Measurements from ENCODE around the gene LHPP.

Gene LHPP

GRCh38 chr10:124497196-124497881 is 35.7 kb downstream of the LHPP start:
- no peak for DNase-seq (ENCODE audit: low read depth)

GRCh38 chr10:124498056-124498455 is 36.4 kb downstream of the LHPP start:
- DNase-seq (ENCODE audit: low read depth), result no peak

- no peak for DNase-seq (ENCODE audit: low read depth)
Observed at GRCh38 chr10:124500757-124501156, 39.1 kb downstream of the LHPP start.

- DNase-seq (ENCODE audit: low read depth), result no peak
Observed at GRCh38 chr10:124504711-124505110, 43.1 kb downstream of the LHPP start.

GRCh38 chr10:124505279-124505678 is 43.7 kb downstream of the LHPP start:
- DNase-seq (ENCODE audit: low read depth), result no peak

- no peak for DNase-seq (ENCODE audit: low read depth)
Observed at GRCh38 chr10:124508070-124508667, 46.5 kb downstream of the LHPP start.

GRCh38 chr10:124508907-124509454 is 47.4 kb downstream of the LHPP start:
- DNase-seq (ENCODE audit: low read depth), result no peak

DNA sequence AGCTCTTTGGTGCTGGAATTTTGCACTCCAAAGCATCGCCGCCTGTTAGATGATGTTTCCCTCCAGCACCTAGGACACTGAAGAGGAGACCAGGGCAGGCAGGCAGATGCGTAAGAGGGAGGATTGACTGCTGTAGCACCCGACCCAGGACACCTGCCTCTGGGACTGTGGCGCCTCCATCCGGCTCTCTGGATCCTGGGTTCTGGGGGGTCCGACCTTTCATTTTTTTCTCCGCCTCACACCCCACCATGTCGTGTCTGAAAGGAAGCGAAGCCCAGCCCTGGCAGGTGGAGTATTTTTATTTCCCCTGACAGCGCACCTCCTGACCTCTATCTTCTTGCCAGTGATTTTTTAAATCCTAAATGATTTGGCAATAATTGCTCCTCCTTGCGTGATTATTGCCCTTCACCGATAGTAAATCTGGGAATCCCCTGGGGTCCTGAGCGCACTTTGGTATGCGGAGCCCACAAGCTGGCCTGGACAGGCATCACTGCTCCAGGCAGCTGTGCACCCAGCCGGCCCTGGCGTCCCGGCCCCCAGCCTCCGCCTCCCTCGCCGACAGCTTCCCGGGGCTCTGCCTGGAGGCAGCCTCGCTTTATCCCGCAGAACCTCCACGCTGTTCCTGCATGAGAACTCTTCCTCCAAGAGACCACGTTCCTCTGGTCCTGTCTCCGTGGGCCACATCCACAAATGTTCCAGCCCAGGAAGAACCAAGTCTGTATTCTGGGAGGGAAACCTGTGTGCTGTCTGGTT is 48.4 kb downstream of the LHPP start:
- DNase-seq (ENCODE audit: low read depth), result no peak

DNA sequence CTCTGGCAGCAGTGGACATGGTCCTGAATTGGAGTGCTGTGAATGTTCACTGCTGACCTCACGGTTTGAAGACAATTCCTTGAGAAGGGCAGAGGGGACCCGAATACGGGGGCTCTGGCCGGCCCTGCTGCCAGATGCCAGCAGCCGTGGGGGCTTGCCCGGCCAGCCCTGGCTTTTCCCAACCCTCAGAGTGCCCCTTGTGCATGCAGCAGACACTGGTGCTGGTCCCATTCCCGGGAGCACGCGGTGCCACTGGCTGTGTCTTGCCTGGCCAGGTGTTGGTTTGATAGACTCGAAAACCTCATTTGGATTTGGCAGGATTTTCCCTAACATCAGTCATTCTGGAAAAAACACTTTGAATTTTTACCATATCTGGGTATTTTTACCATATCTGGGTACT is 49.1 kb downstream of the LHPP start:
- DNase-seq (ENCODE audit: low read depth), result no peak

DNA sequence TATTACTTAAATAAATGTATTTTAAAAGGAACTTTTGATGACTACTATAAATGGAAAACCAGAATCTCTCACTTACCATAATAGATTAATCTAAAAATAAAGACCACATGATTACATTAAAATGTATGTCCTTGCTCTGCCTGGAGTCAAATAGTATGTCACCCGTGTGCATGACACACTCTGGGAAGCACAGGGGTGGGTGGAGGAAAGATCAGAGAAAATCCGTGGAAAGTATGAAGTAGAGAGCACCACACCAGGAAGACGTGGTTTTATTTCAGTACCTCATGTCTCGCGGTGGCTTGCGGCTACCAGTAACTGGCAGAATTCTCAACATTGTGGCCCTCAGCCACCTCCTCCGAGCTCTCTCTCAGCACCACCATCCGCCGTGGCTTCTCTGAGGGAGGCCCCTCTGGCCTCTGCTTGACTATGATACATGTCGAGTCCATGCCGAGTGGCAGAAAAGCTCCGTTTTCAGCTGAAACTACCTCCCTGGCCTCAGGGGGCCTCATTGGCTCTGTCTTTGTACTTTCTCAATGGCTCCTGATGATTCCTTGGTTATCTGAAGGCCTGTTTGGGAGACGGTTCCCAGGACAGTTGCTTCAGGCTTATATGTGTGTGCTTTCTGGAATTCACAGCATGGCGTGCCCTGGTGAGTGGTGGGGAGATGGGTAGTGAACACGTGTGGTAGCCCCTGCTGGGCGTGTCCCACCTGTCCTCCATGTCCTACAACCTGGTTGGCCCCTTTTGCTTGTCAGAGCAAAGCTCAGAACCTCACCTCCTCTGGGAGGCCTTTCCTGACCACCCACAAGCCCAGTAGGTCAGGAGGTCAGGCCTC is 49.8 kb downstream of the LHPP start:
- DNase-seq (ENCODE audit: low read depth), result no peak

DNA sequence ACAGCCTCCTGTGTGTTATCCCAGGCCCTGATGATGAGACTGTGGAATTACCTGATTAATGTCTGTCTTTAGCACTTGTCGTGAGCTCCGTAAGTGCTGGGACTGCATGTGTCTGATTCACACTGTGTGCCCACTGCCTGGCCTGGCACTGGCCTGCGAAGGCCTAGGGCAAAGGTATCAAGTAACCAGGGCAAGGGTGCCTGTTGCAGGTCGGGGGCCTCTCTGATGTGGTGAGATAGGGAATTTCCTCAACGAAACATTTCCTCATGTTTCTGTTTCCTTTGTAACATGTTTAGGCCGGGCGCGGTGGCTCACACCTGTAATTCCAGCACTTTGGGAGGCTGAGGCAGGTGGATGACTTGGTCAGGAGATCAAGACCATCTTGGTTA is 50.4 kb downstream of the LHPP start:
- no peak for DNase-seq (ENCODE audit: low read depth)

- DNase-seq (ENCODE audit: low read depth), result no peak
Observed at GRCh38 chr10:124512600-124512999, 51.0 kb downstream of the LHPP start.

DNA sequence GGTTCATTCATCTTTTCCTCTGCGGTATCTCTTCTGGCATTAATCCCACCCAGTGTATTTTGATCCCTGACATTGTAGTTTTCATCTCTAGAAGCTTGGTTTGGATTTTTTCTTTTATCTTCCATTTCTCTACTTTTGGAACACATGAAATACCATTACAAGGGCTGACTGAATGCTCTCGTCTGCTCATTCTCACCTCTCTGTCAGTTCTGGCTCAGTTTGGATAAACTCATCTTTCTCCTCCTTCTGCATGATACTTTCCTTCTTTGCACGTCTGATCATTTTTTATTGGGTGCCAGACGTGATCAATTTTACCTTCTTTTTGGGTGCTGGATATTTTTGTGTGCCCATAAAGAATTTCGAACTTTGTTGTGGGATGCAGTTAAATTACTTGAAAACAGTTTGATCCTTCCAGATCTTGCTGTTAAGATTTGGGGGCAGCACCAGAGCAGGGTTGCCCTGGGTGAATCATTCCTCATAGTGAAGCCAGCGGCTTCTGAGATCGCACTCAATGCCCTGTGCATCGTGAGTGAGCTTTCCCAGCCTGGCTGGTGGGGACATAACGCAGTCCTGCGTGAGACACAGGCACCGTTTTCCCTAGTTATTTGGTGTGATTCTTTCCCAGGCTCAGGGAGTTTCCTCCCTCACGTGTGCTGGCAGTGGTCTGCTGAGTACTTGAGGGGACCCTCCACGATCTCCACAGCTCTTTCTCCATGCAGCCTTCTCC is 53.8 kb downstream of the LHPP start:
- no peak for DNase-seq (ENCODE audit: low read depth)

- no peak for DNase-seq (ENCODE audit: low read depth)
Observed at GRCh38 chr10:124516181-124516580, 54.6 kb downstream of the LHPP start.

GRCh38 chr10:124516746-124517397 is 55.2 kb downstream of the LHPP start:
- no peak for DNase-seq (ENCODE audit: low read depth)

DNA sequence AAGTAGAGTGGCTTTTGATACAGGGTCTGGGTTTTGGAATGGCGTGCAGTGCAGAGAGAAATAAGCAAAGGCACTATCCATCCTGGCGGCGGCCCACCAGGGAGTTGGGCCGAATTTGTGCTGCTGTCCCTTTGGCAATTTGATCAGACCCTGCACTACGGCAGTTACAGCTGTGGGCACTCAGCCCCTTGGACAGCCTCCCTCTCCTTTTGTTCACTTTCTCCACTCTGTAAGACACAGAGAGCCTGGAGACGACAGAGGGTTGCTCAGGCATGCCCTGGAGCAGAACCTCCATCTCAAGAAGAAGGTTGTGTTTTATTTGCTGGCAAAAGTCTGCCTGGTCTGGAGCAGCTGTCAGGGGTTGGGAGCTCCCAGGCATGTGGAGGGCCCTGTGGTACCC is 55.8 kb downstream of the LHPP start:
- DNase-seq (ENCODE audit: low read depth), result no peak

DNA sequence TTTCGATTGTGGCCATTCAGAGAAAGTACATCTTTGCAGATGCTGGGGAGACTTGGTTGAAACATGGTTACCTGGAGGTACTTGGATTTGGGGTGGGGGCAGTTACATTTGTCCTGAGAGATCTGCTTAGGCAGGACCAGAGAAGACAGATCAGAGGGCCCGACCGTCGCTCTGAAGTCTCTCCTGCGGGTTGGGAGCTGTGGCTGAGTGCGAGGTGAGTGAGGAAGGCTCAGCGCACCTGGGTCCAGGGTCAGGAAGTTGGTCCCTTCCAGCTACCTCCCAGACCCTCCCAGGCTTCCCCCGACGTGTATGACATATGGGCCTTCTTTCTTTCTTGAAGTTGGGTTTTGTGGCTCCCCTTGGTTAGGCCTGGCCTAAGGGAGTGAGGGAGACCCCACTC is 56.3 kb downstream of the LHPP start:
- DNase-seq (ENCODE audit: low read depth), result no peak

DNA sequence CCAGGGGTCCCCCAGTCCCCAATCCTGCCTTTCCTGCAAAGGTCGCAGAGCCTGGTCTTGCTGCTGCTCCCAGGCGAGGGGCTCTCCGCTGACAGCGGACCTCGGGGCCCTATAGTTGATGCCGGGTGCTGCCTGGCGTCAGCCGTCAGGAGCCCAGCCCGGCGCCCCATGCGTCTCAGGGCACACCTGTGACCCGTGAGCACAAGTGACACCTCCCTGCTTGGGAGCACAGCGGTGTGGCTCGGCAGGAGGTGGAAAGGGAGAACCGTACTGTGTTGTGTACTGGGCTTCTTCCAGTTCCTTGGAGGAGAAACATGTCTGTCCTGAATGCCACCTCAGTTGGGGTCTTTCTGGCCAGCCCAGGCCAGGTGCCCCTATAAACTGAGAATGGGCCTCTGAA is 56.7 kb downstream of the LHPP start:
- no peak for DNase-seq (ENCODE audit: low read depth)

GRCh38 chr10:124520558-124521428 is 59.2 kb downstream of the LHPP start:
- DNase-seq (ENCODE audit: low read depth), result no peak

DNA sequence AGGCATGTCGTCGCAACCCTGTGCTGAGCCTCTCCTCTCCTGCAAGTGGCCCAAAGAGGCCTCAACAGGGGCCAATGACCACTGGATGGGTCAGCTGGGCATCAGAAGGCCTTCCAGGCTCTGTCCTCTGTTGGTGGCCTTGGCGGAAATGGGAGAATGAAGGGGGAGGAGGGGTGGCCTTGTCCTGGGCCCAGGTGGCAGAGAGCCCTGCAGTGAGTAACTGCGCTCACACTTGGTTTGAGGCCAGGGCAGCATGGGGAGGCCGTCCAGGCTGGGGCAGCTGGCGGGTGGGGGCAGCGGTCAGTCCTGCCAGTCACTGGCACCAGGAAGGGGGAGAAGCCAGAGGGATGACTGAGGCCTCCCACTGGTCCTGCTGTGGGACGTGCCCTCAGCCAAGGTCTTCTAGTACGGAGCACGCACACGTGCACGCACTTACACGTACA is 59.8 kb downstream of the LHPP start:
- no peak for DNase-seq (ENCODE audit: low read depth)

Measured in amniotic epithelial cell (primary cell).